HG03108 (cell line): ENCODE measurements around the gene GTF2F2.
"Not testable (repeated sequence)": the region's sequence is repeated elsewhere in the genome, so short reads cannot be mapped to it uniquely, and the experiment has no call there.

ENCODE experiments used
- ATAC-seq: cut with Tn5 transposase; IDR thresholded peaks from one replicate; pipeline ENCODE4 v1.9.1; 2021; ENCODE audit warnings: moderate library complexity; ENCODE audit not compliant: unreplicated experiment

Gene GTF2F2

GRCh38 chr13:45178349-45179162 lies 58.2 kb downstream of the GTF2F2 start:
- ATAC-seq = no peak

GRCh38 chr13:45179428-45179827 lies 59.1 kb downstream of the GTF2F2 start:
- ATAC-seq = no peak

- ATAC-seq = no peak
Measured at GRCh38 chr13:45180303-45180702, 60.0 kb downstream of the GTF2F2 start.

- no peak for ATAC-seq
Measured at GRCh38 chr13:45180713-45181601, 60.6 kb downstream of the GTF2F2 start.

- ATAC-seq = no peak
Measured at GRCh38 chr13:45184693-45185092, 64.4 kb downstream of the GTF2F2 start.

- no peak for ATAC-seq
Measured at GRCh38 chr13:45185286-45185685, 65.0 kb downstream of the GTF2F2 start.

- ATAC-seq = not testable (repeated sequence)
Measured at GRCh38 chr13:45189077-45189476, 68.8 kb downstream of the GTF2F2 start.

- not testable (repeated sequence) for ATAC-seq
Measured at GRCh38 chr13:45189511-45189910, 69.2 kb downstream of the GTF2F2 start.

GRCh38 chr13:45191874-45192273 lies 71.6 kb downstream of the GTF2F2 start:
- ATAC-seq = no peak

GRCh38 chr13:45194081-45194939 lies 74.0 kb downstream of the GTF2F2 start:
- ATAC-seq = no peak

- ATAC-seq = no peak
Measured at GRCh38 chr13:45195421-45195820, 75.1 kb downstream of the GTF2F2 start.

- ATAC-seq = no peak
Measured at GRCh38 chr13:45196096-45196495, 75.8 kb downstream of the GTF2F2 start.

- no peak for ATAC-seq
Measured at GRCh38 chr13:45196622-45197021, 76.3 kb downstream of the GTF2F2 start.

- no peak for ATAC-seq
Measured at GRCh38 chr13:45198041-45198440, 77.7 kb downstream of the GTF2F2 start.

- no peak for ATAC-seq
Measured at GRCh38 chr13:45198924-45199323, 78.6 kb downstream of the GTF2F2 start.

- ATAC-seq = no peak
Measured at GRCh38 chr13:45199711-45200110, 79.4 kb downstream of the GTF2F2 start.

- no peak for ATAC-seq
Measured at GRCh38 chr13:45200701-45201232, 80.5 kb downstream of the GTF2F2 start, which contains the start of gene KCTD4. KCTD4 (minus strand) TSS chr13:45201045; CDS start chr13:45194567, 6,478 bp downstream.

GRCh38 chr13:45205124-45205523 lies 84.8 kb downstream of the GTF2F2 start:
- no peak for ATAC-seq

- ATAC-seq = no peak
Measured at GRCh38 chr13:45206340-45206739, 86.0 kb downstream of the GTF2F2 start.

- ATAC-seq = no peak
Measured at GRCh38 chr13:45207319-45207718, 87.0 kb downstream of the GTF2F2 start.

GRCh38 chr13:45208132-45208531 lies 87.8 kb downstream of the GTF2F2 start:
- ATAC-seq = no peak
